Measurements from ENCODE around the gene BAHCC1. TPM values are rescaled to one million over a fixed set of nuclear protein-coding genes. Genes with fewer than 3 reads are reported as not detected.

The BAHCC1 gene
- total and polyA plus RNA-seq, 10 of the 15 experiments (the other 5 are each of a cell fraction or from before 2014, with no cell fraction given) = 0.03 to 0.14 (median 0.11) TPM; not detected in 6

DNA sequence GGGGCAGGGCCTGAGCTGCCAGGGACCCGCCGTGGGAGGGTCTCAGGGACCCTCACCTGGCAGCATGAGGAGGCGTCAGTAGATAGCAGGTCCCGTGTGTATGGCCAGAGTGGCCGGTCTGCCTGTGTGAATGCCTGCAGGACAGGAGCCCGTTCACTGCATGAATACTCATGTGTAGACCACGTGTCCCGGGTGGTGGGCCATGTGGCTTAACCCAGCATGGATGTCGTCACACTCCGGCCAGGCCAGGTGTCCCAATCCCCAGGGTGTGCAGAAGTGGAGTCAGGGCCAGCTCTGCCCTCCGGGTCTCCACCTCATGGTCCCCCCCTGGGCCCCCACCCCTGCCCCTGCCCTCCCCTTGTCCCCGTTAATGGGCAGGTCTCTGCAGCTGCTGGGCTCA, 53.7 kb downstream of the BAHCC1 start (continued):
- TF ChIP-seq, protein P1, sequence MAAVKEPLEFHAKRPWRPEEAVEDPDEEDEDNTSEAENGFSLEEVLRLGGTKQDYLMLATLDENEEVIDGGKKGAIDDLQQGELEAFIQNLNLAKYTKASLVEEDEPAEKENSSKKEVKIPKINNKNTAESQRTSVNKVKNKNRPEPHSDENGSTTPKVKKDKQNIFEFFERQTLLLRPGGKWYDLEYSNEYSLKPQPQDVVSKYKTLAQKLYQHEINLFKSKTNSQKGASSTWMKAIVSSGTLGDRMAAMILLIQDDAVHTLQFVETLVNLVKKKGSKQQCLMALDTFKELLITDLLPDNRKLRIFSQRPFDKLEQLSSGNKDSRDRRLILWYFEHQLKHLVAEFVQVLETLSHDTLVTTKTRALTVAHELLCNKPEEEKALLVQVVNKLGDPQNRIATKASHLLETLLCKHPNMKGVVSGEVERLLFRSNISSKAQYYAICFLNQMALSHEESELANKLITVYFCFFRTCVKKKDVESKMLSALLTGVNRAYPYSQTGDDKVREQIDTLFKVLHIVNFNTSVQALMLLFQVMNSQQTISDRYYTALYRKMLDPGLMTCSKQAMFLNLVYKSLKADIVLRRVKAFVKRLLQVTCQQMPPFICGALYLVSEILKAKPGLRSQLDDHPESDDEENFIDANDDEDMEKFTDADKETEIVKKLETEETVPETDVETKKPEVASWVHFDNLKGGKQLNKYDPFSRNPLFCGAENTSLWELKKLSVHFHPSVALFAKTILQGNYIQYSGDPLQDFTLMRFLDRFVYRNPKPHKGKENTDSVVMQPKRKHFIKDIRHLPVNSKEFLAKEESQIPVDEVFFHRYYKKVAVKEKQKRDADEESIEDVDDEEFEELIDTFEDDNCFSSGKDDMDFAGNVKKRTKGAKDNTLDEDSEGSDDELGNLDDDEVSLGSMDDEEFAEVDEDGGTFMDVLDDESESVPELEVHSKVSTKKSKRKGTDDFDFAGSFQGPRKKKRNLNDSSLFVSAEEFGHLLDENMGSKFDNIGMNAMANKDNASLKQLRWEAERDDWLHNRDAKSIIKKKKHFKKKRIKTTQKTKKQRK (IDR thresholded peaks at IDR 0.05; ENCODE audit: low read depth, low read length) = no peak

DNA sequence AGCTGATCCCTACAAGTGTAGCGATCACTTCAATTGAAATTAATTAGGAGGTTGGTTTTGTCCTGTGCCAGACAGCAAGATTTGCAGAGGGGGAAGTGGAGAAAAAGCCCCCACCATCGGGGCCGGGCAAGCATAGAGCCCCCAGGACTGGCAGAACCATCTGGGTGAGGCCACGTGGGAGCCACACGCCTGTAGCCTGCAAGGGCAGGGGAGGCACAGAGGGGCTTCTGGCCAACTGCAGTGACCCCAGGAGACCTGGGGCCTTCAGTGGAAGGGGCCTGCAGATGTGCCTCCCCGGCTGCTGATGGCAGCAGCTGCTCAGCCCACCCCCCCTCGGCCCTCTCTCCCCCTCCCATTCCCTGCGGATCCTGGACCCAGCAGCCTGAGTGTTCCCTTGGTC, 54.1 kb downstream of the BAHCC1 start:
- 0% methylated on average over 5 of the region's 8 CpGs for WGBS (ENCODE audit: insufficient coverage, insufficient replicate concordance, low lambda C conversion rate, missing lambda C conversion rate)
- Histone ChIP-seq H3K4me3 (no peak overlapping the region), H3K4me2 (ENCODE audit: control insufficient read depth, insufficient read depth) (no peak overlapping the region), H3K36me3 (ENCODE audit: control insufficient read depth in 2 of 2, insufficient read depth in 2 of 2, low read length in 1 of 2) (no peaks in the 10 kb centered on the region), H4K20me1 (ENCODE audit: control insufficient read depth, insufficient read depth) (no peaks in the 10 kb centered on the region), H3K27me3 (replicated peaks in 1 of 2; ENCODE audit: control insufficient read depth in 2 of 2, insufficient read depth in 2 of 2, low read length in 1 of 2) (no peaks in the 10 kb centered on the region; a peak in 2 of 4 replicates), H3K9ac (ENCODE audit: control insufficient read depth, insufficient read depth, low read length) (no peak overlapping the region), H2AFZ (ENCODE audit: control insufficient read depth, low read depth, low read length) (no peak overlapping the region), H3K9me3 (replicated peaks; ENCODE audit: control insufficient read depth, insufficient read depth, low read length) (no peaks in the 10 kb centered on the region), H3K27ac (ENCODE audit: control insufficient read depth, insufficient read depth) (no peak overlapping the region), H3K79me2 (ENCODE audit: control insufficient read depth, insufficient read depth, low read length) (no peaks in the 10 kb centered on the region), H3K4me1 (ENCODE audit: control insufficient read depth, insufficient read depth, low read length) (peaks cover 6% of the 10 kb centered on the region)
- RAD21 ChIA-PET (ENCODE audit: unreplicated experiment) = no interaction called here
- POLR2A ChIA-PET = no interaction called here
- FAIRE-seq = no peak
- DNase-seq (ENCODE audit: low read depth, low spot score) = no peak
- BruUV-seq (replicated peaks) = no TSS peak
- SMC1A ChIA-PET (ENCODE audit: uncharacterized antibody, unreplicated experiment) = no interaction called here
- in situ Hi-C loops (cut with MboI) (no loop called here), intact Hi-C loops (cut with micrococcal nuclease; ENCODE audit: unreplicated experiment) (no loop called here)
- no peak for ATAC-seq
- CTCF ChIA-PET = no interaction called here
- TF ChIP-seq BMI1 (IDR thresholded peaks at IDR 0.05; ENCODE audit: borderline replicate concordance) (no peak), SMC3 (IDR thresholded peaks at IDR 0.05; ENCODE audit: borderline replicate concordance, low read length) (no peak), ATF7 (IDR thresholded peaks at IDR 0.05; ENCODE audit: low read depth) (no peak), EED (IDR thresholded peaks at IDR 0.05; ENCODE audit: low read depth) (no peak), RAD51 (IDR thresholded peaks at IDR 0.05) (no peak), RAD21 (IDR thresholded peaks at IDR 0.05; ENCODE audit: insufficient read depth, low read depth, low read length) (no peak), CBX3 (IDR thresholded peaks at IDR 0.05; ENCODE audit: borderline replicate concordance, low read depth) (no peak), IKZF2 (IDR thresholded peaks at IDR 0.05) (no peak)
- TF ChIP-seq, protein P2, sequence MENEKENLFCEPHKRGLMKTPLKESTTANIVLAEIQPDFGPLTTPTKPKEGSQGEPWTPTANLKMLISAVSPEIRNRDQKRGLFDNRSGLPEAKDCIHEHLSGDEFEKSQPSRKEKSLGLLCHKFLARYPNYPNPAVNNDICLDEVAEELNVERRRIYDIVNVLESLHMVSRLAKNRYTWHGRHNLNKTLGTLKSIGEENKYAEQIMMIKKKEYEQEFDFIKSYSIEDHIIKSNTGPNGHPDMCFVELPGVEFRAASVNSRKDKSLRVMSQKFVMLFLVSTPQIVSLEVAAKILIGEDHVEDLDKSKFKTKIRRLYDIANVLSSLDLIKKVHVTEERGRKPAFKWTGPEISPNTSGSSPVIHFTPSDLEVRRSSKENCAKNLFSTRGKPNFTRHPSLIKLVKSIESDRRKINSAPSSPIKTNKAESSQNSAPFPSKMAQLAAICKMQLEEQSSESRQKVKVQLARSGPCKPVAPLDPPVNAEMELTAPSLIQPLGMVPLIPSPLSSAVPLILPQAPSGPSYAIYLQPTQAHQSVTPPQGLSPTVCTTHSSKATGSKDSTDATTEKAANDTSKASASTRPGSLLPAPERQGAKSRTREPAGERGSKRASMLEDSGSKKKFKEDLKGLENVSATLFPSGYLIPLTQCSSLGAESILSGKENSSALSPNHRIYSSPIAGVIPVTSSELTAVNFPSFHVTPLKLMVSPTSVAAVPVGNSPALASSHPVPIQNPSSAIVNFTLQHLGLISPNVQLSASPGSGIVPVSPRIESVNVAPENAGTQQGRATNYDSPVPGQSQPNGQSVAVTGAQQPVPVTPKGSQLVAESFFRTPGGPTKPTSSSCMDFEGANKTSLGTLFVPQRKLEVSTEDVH (IDR thresholded peaks at IDR 0.05; ENCODE audit: low read depth, partially characterized antibody) = no peak
- TF ChIP-seq, protein P3, sequence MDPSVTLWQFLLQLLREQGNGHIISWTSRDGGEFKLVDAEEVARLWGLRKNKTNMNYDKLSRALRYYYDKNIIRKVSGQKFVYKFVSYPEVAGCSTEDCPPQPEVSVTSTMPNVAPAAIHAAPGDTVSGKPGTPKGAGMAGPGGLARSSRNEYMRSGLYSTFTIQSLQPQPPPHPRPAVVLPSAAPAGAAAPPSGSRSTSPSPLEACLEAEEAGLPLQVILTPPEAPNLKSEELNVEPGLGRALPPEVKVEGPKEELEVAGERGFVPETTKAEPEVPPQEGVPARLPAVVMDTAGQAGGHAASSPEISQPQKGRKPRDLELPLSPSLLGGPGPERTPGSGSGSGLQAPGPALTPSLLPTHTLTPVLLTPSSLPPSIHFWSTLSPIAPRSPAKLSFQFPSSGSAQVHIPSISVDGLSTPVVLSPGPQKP (IDR thresholded peaks at IDR 0.05; ENCODE audit: low read depth, low read length) = no peak
- TF ChIP-seq, protein P4, sequence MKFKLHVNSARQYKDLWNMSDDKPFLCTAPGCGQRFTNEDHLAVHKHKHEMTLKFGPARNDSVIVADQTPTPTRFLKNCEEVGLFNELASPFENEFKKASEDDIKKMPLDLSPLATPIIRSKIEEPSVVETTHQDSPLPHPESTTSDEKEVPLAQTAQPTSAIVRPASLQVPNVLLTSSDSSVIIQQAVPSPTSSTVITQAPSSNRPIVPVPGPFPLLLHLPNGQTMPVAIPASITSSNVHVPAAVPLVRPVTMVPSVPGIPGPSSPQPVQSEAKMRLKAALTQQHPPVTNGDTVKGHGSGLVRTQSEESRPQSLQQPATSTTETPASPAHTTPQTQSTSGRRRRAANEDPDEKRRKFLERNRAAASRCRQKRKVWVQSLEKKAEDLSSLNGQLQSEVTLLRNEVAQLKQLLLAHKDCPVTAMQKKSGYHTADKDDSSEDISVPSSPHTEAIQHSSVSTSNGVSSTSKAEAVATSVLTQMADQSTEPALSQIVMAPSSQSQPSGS (IDR thresholded peaks at IDR 0.05; ENCODE audit: low read length) = no peak
